GM12878 (cell line): ENCODE measurements around the gene MEF2D. TPM values are rescaled to one million over a fixed set of nuclear protein-coding genes. Genes with fewer than 3 reads are reported as not detected.

Experiments
- ATAC-seq: fragments of 200-7000 bp; cut with Tn5 transposase; 3 replicates; pipeline ENCODE4 v1.9.1; 2020; ENCODE audit warnings: mild to moderate bottlenecking, moderate library complexity
- BruUV-seq: library from RNA; stranded (reverse); fragments of 400-500 nt; replicated peaks from 2 replicates; lab custom pipeline; 2021; lab: Mats Ljungman, UMichigan
- CTCF ChIA-PET: fragments of 300-600 bp; sonication (Branson Sonifier 250); formaldehyde crosslinking; extraction: SDS; loops from one replicate; lab custom pipeline; 2021; ENCODE audit warnings: inconsistent platforms; lab: Yijun Ruan, JAX
- POLR2A ChIA-PET: fragments of 350-600 bp; formaldehyde crosslinking; extraction: SDS; loops from one replicate; lab custom pipeline; 2021; ENCODE audit warnings: inconsistent platforms; lab: Charles Lee
- RAD21 ChIA-PET: fragments of 300-600 bp; sonication (Branson Sonifier 250); formaldehyde crosslinking; loops from one replicate; lab custom pipeline; 2023; ENCODE audit warnings: antibody characterized with exemption; ENCODE audit not compliant: unreplicated experiment; lab: Charles Lee
- SMC1A ChIA-PET: fragments of 300-600 bp; sonication (Branson Sonifier 250); formaldehyde crosslinking; loops from one replicate; lab custom pipeline; 2023; ENCODE audit not compliant: unreplicated experiment, uncharacterized antibody; lab: Charles Lee
- DNase-seq: peaks from one replicate; pipeline ENCODE4 v3.0.0-alpha.2; 2011; ENCODE audit warnings: low read depth, low spot score
- FAIRE-seq: peaks from 3 replicates; lab custom pipeline; 2011; peaks lifted over from hg19 to GRCh38; lab: Jason Lieb, UNC
- H2AFZ ChIP-seq: 2 replicates; pipeline ENCODE4 v1.6.0; 2011; ENCODE audit warnings: low read depth, low read length, control low read depth; ENCODE audit not compliant: control insufficient read depth
- H3K27ac ChIP-seq: 2 replicates; pipeline ENCODE4 v1.5.1; 2011; ENCODE audit warnings: control low read depth; ENCODE audit not compliant: control insufficient read depth, insufficient read depth
- H3K27me3 ChIP-seq, 2 experiments: replicated peaks in 1 of 2; 2 replicates each; pipeline versions ENCODE4 v1.6.0 to v1.6.1; 2011; ENCODE audit warnings: low read length in 1 of 2; ENCODE audit not compliant: control insufficient read depth in 2 of 2, insufficient read depth in 2 of 2
- H3K36me3 ChIP-seq, 2 experiments: 2 replicates each; pipeline ENCODE4 v1.5.1; 2011; ENCODE audit warnings: low read length in 1 of 2; ENCODE audit not compliant: control insufficient read depth in 2 of 2, insufficient read depth in 2 of 2
- H3K4me1 ChIP-seq: 2 replicates; pipeline ENCODE4 v1.6.1; 2011; ENCODE audit warnings: mild to moderate bottlenecking, low read length, moderate library complexity, mixed read lengths; ENCODE audit not compliant: control insufficient read depth, insufficient read depth
- H3K4me2 ChIP-seq: 2 replicates; pipeline ENCODE4 v1.6.0; 2011; ENCODE audit warnings: control low read depth; ENCODE audit not compliant: control insufficient read depth, insufficient read depth
- H3K4me3 ChIP-seq: fragments of 200-600 bp; sonication (generic); 2 replicates; pipeline ENCODE4 v1.5.1; 2016
- H3K79me2 ChIP-seq: 2 replicates; pipeline ENCODE4 v1.6.0; 2011; ENCODE audit warnings: low read length; ENCODE audit not compliant: control insufficient read depth, insufficient read depth
- H3K9ac ChIP-seq: 2 replicates; pipeline ENCODE4 v1.8.0; 2011; ENCODE audit warnings: low read length, control low read depth, mixed read lengths; ENCODE audit not compliant: control insufficient read depth, insufficient read depth
- H3K9me3 ChIP-seq: replicated peaks from 3 replicates; pipeline ENCODE4 v1.5.1; 2011; ENCODE audit warnings: mild to moderate bottlenecking, low read length; ENCODE audit not compliant: control insufficient read depth, insufficient read depth
- H4K20me1 ChIP-seq: 2 replicates; pipeline ENCODE4 v1.6.0; 2011; ENCODE audit not compliant: control insufficient read depth, insufficient read depth
- CREB1 ChIP-seq: IDR thresholded peaks from 2 replicates; pipeline ENCODE4 v1.6.1; 2012; ENCODE audit warnings: low read depth, mild to moderate bottlenecking, inconsistent platforms
- ETV6 ChIP-seq, 2 experiments: fragments of 450-650 bp in 1 of 2; IDR thresholded peaks in 1 of 2; conservative IDR thresholded peaks in 1 of 2; 2 replicates each; pipeline ENCODE4 v1.6.1; 2014; ENCODE audit warnings: antibody characterized with exemption in 1 of 2, borderline replicate concordance in 1 of 2, low read depth in 1 of 2, mild to moderate bottlenecking in 1 of 2, moderate library complexity in 1 of 2
- EZH2 ChIP-seq: IDR thresholded peaks from 2 replicates; pipeline ENCODE4 v1.6.1; 2012; ENCODE audit warnings: low read depth, mild to moderate bottlenecking, control low read depth, inconsistent platforms, low read length, borderline replicate concordance; ENCODE audit not compliant: control insufficient read depth
- GATAD2B ChIP-seq: fragments of 450-650 bp; conservative IDR thresholded peaks from 2 replicates; pipeline ENCODE4 v1.6.1; 2017; ENCODE audit warnings: low read depth, mild to moderate bottlenecking, moderate library complexity
- NFYA ChIP-seq: IDR thresholded peaks from 2 replicates; pipeline ENCODE4 v1.6.1; 2011; ENCODE audit warnings: low read depth, mild to moderate bottlenecking, low read length, improper control_type of control experiment, borderline replicate concordance
- NFYB ChIP-seq: IDR thresholded peaks from 2 replicates; pipeline ENCODE4 v1.6.1; 2011; ENCODE audit warnings: low read depth, mild to moderate bottlenecking, low read length, improper control_type of control experiment, moderate library complexity; ENCODE audit not compliant: insufficient read depth
- POLR2A ChIP-seq: IDR thresholded peaks from 2 replicates; pipeline ENCODE4 v1.6.1; 2011; ENCODE audit warnings: low read depth, mild to moderate bottlenecking, low read length
- POLR2AphosphoS2 ChIP-seq: IDR thresholded peaks from 2 replicates; pipeline ENCODE4 v1.6.1; 2011; ENCODE audit warnings: low read depth, mild to moderate bottlenecking, low read length, improper control_type of control experiment, moderate library complexity
- SMC3 ChIP-seq: IDR thresholded peaks from 2 replicates; pipeline ENCODE4 v1.6.1; 2011; ENCODE audit warnings: low read length, improper control_type of control experiment, borderline replicate concordance
- STAT3 ChIP-seq: IDR thresholded peaks from 2 replicates; pipeline ENCODE4 v1.6.1; 2011; ENCODE audit warnings: low read depth, low read length, improper control_type of control experiment
- TAF1 ChIP-seq: IDR thresholded peaks from 2 replicates; pipeline ENCODE4 v1.6.1; 2011; ENCODE audit warnings: mild to moderate bottlenecking, low read depth, low read length, borderline replicate concordance
- TARDBP ChIP-seq: IDR thresholded peaks from 2 replicates; pipeline ENCODE4 v1.6.1; 2016; ENCODE audit warnings: borderline replicate concordance
- TCF3 ChIP-seq: IDR thresholded peaks from 2 replicates; pipeline ENCODE4 v1.6.1; 2012; ENCODE audit warnings: low read depth, mild to moderate bottlenecking, low read length, borderline replicate concordance; ENCODE audit not compliant: insufficient read depth
- ZNF384 ChIP-seq: IDR thresholded peaks from 2 replicates; pipeline ENCODE4 v1.6.1; 2012; ENCODE audit warnings: low read depth, mild to moderate bottlenecking, low read length, improper control_type of control experiment, borderline replicate concordance
- WGBS: methylation state at CpG from one replicate; pipeline ENCODE4 v1.1.6; 2016; ENCODE audit warnings: low lambda C conversion rate; ENCODE audit not compliant: insufficient replicate concordance, insufficient coverage; ENCODE audit errors: missing lambda C conversion rate; 5-methylcytosine and 5-hydroxymethylcytosine counted together
- in situ Hi-C: fragments of 300-500 bp; cut with MboI; formaldehyde crosslinking; loops from 9 replicates; pipeline ENCODE4 v1.14.3; 2018; ENCODE audit warnings: mixed read lengths
- intact Hi-C: fragments of 100-400 bp; cut with micrococcal nuclease; formaldehyde crosslinking; loops from one replicate; pipeline ENCODE4 v1.14.2; 2022; ENCODE audit not compliant: unreplicated experiment
- polyA plus RNA-seq, 11 experiments: library from polyadenylated mRNA; depleted of rRNA in 4 of 11; unstranded in 6 of 11; stranded (reverse) in 5 of 11; fragments of >200 nt; fragmentation: Nextera tagmentation in 4 of 11; fragmentation: Illumina TruSeq in 1 of 11; extraction: Ambion mirVana in 4 of 11; extraction: Trizol in 1 of 11; gene quantifications; 1 replicate in 1 of 11; 2 replicates in 10 of 11; pipeline versions ENCODE4 v1.2.1 to v1.2.3, GENCODE V29; 2011 to 2016; ENCODE audit warnings: inconsistent platforms in 2 of 11, missing spikeins in 2 of 11, low read depth in 1 of 11
- total RNA-seq, 4 experiments: library from RNA; depleted of rRNA in 3 of 4; stranded (reverse); fragments of >200 nt in 3 of 4; fragmentation: Illumina TruSeq in 1 of 4; extraction: Trizol in 1 of 4; gene quantifications; 2 replicates each; pipeline versions ENCODE4 v1.2.1 to v1.2.3, GENCODE V29; 2013 to 2021
- TF ChIP-seq, protein P1 (sequence below): fragments of 450-650 bp; formaldehyde crosslinking; IDR thresholded peaks from 2 replicates; pipeline ENCODE4 v1.5.0; 2022; ENCODE audit warnings: mild to moderate bottlenecking, missing genetic modification characterization
- TF ChIP-seq, protein P2 (sequence below): fragments of 450-650 bp; IDR thresholded peaks from 2 replicates; pipeline ENCODE4 v1.6.1; 2016; ENCODE audit warnings: mild to moderate bottlenecking
- TF ChIP-seq, protein P3 (sequence below): fragments of 450-650 bp; IDR thresholded peaks from 2 replicates; pipeline ENCODE4 v1.6.1; 2017; ENCODE audit warnings: mild to moderate bottlenecking

Gene MEF2D
- total and polyA plus RNA-seq, 10 of the 15 experiments (the other 5 are each of a cell fraction or from before 2014, with no cell fraction given): 0.61 to 53.0 (median 15.2) TPM

DNA sequence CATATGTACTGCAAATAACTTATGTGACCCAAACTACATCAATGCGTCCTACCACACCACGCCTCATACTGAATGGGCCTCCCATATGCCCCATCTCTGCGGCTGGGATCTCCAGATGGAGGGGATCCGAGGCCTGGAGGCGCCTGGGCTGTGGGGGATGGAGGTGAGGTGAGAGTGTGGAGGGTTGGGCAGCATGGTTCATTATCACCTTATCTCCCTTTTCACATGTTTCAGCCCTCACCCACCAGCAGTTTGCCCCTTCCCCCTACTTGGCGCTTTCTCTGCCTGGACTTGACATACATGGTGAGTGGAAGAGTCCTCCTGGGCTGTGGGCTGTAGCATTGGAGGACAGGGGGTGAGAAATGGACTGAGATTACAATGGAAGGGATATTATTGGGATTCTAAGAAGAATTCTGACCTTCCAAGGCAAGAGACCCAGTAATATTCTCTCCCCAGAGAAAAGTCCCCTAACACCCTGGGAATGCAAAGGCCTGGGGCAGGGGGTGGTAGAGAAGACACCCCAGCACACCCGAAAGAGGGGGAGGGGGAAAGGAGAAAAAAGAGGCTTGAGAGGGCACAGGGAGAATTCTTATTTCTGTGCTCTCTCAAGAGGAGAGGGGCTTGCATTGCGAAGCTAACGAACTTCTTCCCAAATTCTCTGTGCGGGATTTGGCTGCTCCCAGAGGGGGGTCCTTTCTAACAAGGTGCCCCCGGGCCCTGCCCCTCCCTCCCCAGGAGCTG, 61.4 kb downstream of the MEF2D start:
- in situ Hi-C loops: no loop called here
- ChIA-PET SMC1A (interaction anchor here (5.3 kb wide), 1 partner anchor 53 kb away, joined by 63 read pairs; no protein-coding TSS in a partner anchor), POLR2A (no interaction called here), RAD21 (interaction anchor here (4.8 kb wide), 1 partner anchor 53 kb away, joined by 50 read pairs; no protein-coding TSS in a partner anchor), CTCF (no interaction called here)
- no peak overlapping the region for H3K4me2 ChIP-seq
- H3K4me3 ChIP-seq: no peak overlapping the region
- BruUV-seq: no TSS peak
- FAIRE-seq (no peak), ATAC-seq (no peak), DNase-seq (no peak)
- no peak overlapping the region for H3K9ac ChIP-seq
- WGBS: 19% methylated on average over 11 of the region's 11 CpGs
- H2AFZ ChIP-seq: no peak overlapping the region
- no peaks in the 10 kb centered on the region; the same call in 1 of the 2 replicates for H4K20me1 ChIP-seq
- H3K4me1 ChIP-seq: no peaks in the 10 kb centered on the region; the same call in 1 of the 2 replicates
- peaks cover 34 to 64% of the 10 kb centered on the region in 2 experiments for H3K27me3 ChIP-seq
- no peaks in the 10 kb centered on the region for H3K9me3 ChIP-seq
- no peak overlapping the region for H3K27ac ChIP-seq
- no peaks in the 10 kb centered on the region for H3K79me2 ChIP-seq
- H3K36me3 ChIP-seq: no peaks in the 10 kb centered on the region
- TF ChIP-seq SMC3 (no peak), GATAD2B (no peak), NFYB (no peak), ZNF384 (no peak), POLR2A (no peak), TARDBP (no peak), STAT3 (no peak), NFYA (no peak), TCF3 (no peak), POLR2AphosphoS2 (no peak), ETV6 (conservative IDR thresholded peaks at IDR 0.05 in 1 of 2, IDR thresholded peaks at IDR 0.05 in 1 of 2; ENCODE audit: borderline replicate concordance in 1 of 2, low read depth in 1 of 2) (no peak), EZH2 (no peak), TAF1 (no peak), CREB1 (no peak)
- TF ChIP-seq, protein P1, sequence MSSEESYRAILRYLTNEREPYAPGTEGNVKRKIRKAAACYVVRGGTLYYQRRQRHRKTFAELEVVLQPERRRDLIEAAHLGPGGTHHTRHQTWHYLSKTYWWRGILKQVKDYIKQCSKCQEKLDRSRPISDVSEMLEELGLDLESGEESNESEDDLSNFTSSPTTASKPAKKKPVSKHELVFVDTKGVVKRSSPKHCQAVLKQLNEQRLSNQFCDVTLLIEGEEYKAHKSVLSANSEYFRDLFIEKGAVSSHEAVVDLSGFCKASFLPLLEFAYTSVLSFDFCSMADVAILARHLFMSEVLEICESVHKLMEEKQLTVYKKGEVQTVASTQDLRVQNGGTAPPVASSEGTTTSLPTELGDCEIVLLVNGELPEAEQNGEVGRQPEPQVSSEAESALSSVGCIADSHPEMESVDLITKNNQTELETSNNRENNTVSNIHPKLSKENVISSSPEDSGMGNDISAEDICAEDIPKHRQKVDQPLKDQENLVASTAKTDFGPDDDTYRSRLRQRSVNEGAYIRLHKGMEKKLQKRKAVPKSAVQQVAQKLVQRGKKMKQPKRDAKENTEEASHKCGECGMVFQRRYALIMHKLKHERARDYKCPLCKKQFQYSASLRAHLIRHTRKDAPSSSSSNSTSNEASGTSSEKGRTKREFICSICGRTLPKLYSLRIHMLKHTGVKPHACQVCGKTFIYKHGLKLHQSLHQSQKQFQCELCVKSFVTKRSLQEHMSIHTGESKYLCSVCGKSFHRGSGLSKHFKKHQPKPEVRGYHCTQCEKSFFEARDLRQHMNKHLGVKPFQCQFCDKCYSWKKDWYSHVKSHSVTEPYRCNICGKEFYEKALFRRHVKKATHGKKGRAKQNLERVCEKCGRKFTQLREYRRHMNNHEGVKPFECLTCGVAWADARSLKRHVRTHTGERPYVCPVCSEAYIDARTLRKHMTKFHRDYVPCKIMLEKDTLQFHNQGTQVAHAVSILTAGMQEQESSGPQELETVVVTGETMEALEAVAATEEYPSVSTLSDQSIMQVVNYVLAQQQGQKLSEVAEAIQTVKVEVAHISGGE: no peak
- TF ChIP-seq, protein P2, sequence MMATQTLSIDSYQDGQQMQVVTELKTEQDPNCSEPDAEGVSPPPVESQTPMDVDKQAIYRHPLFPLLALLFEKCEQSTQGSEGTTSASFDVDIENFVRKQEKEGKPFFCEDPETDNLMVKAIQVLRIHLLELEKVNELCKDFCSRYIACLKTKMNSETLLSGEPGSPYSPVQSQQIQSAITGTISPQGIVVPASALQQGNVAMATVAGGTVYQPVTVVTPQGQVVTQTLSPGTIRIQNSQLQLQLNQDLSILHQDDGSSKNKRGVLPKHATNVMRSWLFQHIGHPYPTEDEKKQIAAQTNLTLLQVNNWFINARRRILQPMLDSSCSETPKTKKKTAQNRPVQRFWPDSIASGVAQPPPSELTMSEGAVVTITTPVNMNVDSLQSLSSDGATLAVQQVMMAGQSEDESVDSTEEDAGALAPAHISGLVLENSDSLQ: no peak
- TF ChIP-seq, protein P3, sequence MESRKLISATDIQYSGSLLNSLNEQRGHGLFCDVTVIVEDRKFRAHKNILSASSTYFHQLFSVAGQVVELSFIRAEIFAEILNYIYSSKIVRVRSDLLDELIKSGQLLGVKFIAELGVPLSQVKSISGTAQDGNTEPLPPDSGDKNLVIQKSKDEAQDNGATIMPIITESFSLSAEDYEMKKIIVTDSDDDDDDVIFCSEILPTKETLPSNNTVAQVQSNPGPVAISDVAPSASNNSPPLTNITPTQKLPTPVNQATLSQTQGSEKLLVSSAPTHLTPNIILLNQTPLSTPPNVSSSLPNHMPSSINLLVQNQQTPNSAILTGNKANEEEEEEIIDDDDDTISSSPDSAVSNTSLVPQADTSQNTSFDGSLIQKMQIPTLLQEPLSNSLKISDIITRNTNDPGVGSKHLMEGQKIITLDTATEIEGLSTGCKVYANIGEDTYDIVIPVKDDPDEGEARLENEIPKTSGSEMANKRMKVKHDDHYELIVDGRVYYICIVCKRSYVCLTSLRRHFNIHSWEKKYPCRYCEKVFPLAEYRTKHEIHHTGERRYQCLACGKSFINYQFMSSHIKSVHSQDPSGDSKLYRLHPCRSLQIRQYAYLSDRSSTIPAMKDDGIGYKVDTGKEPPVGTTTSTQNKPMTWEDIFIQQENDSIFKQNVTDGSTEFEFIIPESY: no peak
- intact Hi-C loops: no loop called here
